ENCODE results near the gene TMEM128.
"Not testable (repeated sequence)": the region's sequence is repeated elsewhere in the genome, so short reads cannot be mapped to it uniquely, and the experiment has no call there.

The TMEM128 gene

GRCh38 chr4:4228356-4228668 lies 19.7 kb downstream of the TMEM128 start:
- TF ChIP-seq ZNF274 (IDR thresholded peaks at IDR 0.05; ENCODE audit: low read depth, low read length): no peak
- H3K4me3 ChIP-seq (ENCODE audit: low read length): no peak overlapping the region

DNA sequence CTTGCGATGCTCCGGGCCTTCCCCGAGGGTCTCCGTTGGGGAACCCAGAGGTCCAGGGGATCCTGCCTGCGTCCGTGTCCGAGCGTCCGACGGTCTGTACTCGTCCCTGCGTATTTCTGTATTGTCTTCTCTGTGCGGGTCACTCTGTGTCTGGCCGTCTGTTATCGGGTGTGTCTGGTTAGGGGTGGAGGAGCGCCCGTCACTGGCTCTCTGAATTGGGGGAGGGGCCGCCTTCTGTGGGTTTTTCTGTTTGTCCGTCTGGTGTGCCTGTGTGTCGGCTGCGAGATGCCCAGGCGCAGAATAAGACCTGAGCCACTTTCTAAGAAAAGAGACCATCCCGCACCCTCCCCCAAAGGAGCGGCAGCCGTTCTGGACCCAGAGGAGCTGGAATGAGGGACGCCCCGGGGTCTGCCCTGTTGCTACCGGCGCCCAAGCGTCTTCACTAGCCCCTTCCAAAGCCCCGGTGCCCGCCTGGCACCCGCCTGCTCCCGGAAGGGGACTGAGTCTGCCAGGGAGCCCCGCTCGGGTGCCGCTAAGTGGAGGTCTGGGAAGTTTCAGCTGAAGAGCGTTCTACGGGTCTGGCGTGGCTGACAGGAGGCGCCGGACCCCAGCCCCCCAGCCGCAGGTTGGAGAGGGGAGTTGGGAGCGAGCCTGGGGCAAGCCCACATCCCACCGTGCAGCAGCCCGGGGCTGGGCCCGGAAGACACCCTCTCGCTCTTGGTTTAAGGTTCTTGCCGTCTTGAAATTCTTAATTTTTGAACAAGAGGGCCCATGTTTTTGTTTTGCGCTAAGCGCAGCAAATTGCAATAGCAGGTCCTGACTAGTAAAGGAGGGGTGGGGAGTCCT lies 20.3 kb downstream of the TMEM128 start:
- no peak for TF ChIP-seq ZNF274 (IDR thresholded peaks at IDR 0.05; ENCODE audit: low read depth, low read length)
- H3K4me3 ChIP-seq (ENCODE audit: low read length): no peak overlapping the region

DNA sequence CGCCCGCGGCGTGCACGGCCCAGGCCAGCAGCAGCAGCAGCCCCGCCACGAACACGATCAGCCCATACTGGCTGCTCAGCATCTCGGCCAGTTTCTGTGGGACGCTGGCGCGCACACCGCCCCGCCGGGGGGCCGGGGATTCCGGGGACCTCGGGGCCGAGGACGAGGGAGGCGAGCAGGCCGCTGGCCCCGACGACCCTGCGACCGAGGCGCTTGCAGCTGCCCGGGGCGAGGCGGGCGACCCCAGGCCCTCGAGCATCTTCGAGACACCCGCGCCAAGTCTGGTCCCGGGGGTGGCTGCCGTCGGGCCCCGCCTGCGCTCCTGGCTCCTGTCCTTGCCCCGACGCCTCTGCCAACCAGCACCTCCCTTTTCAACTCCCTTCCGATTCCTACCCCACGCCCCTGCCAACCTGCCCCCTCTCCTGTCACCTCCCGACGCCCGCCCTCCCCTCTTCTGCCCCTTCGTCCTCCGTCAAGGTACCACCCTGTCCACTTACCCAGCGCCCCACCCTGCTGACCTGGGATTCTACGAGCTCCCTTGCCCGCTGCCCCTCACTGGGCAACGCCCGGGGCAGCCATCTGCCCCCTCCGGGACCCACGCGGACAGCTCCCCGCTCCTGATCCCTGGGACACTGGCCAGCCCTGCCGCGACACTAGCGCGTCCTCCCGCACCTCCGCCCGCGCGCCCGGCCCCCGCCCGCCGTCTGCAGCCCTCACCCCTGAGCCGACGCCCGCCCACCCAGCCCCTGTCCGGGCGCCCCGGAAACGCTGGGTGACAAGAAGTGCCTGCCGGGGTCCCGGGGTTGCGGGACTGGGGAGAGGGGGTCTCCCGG lies 21.2 kb downstream of the TMEM128 start, which contains the start of gene OTOP1:
TSS of gene OTOP1 (minus strand) at position 324 of the 833 bp plus-strand sequence. CDS start at position 259, 65 bp downstream.
- no peak within 1 kb of the TSS for H3K4me3 ChIP-seq (ENCODE audit: low read length)
- TF ChIP-seq ZNF274 (IDR thresholded peaks at IDR 0.05; ENCODE audit: low read depth, low read length): no peak

GRCh38 chr4:4225915-4226605 lies 22.0 kb downstream of the TMEM128 start:
- no peak overlapping the region for H3K4me3 ChIP-seq (ENCODE audit: low read length)
- no peak for TF ChIP-seq ZNF274 (IDR thresholded peaks at IDR 0.05; ENCODE audit: low read depth, low read length)

DNA sequence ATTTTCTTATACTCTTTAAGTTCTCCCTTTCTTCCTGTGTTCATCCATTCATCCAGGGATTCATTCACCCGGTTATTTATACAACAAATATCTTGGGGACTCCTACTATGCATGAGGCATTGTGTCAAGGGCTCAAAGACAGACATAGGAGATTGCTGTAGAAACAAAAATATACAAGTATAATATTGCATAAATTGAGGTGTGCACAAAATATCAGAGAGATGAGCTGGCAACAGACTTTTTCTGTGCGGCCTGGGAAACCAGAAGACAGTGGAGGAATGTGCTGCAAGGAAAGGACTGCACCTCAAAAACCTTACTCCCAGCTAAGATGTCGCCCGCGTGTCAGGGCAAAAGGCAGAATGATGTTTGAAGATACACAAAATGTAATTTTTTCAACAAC lies 30.9 kb downstream of the TMEM128 start:
- no peak for TF ChIP-seq ZNF274 (IDR thresholded peaks at IDR 0.05; ENCODE audit: low read depth, low read length)
- H3K4me3 ChIP-seq (ENCODE audit: low read length): no peak overlapping the region

DNA sequence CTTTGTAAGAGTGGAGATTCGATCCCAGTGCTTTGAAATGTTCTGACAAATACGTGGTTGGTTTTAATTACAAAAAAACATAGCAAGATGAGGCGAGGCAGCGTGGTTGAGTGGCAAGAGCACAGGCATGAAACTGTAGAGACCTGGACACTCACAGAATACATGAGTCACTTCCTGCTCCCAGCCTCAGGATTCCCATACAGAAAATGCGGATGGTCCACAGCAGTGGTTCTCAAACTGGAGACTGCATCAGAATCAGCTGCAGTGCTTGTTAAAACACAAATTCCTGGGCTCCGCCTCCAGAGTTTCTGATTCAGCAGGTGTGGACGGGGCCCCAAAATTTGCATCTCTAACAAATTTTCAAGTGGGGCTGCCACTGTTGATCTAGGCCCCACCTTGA lies 31.4 kb downstream of the TMEM128 start:
- no peak overlapping the region for H3K4me3 ChIP-seq (ENCODE audit: low read length)
- no peak for TF ChIP-seq ZNF274 (IDR thresholded peaks at IDR 0.05; ENCODE audit: low read depth, low read length)

DNA sequence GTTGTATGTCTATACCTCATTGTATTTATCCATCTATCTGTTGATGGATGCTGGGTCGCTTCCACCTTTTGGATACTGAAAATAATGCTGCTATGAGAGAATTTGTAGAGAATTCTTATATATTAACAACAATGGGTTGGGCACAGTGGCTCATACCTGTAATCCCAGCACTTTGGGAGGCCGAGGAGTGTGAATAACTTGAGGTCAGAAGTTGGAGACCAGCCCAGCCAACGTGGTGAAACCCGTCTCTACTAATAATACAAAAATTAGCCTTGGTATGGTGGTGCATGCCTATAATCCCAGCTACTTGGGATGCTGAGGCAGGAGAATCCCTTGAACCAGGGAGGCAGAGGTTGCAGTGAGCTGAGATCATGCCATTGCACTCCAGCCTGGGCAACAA lies 34.3 kb downstream of the TMEM128 start:
- not testable (repeated sequence) for H3K4me3 ChIP-seq (ENCODE audit: low read length)

- TF ChIP-seq ZNF274 (IDR thresholded peaks at IDR 0.05; ENCODE audit: low read depth, low read length): no peak
- no peak overlapping the region for H3K4me3 ChIP-seq (ENCODE audit: low read length)
These were observed 41.8 kb downstream of the TMEM128 start for GRCh38 chr4:4206204-4206603.

GRCh38 chr4:4204401-4204745 lies 43.6 kb downstream of the TMEM128 start:
- TF ChIP-seq ZNF274 (IDR thresholded peaks at IDR 0.05; ENCODE audit: low read depth, low read length): no peak
- H3K4me3 ChIP-seq (ENCODE audit: low read length): no peak overlapping the region

DNA sequence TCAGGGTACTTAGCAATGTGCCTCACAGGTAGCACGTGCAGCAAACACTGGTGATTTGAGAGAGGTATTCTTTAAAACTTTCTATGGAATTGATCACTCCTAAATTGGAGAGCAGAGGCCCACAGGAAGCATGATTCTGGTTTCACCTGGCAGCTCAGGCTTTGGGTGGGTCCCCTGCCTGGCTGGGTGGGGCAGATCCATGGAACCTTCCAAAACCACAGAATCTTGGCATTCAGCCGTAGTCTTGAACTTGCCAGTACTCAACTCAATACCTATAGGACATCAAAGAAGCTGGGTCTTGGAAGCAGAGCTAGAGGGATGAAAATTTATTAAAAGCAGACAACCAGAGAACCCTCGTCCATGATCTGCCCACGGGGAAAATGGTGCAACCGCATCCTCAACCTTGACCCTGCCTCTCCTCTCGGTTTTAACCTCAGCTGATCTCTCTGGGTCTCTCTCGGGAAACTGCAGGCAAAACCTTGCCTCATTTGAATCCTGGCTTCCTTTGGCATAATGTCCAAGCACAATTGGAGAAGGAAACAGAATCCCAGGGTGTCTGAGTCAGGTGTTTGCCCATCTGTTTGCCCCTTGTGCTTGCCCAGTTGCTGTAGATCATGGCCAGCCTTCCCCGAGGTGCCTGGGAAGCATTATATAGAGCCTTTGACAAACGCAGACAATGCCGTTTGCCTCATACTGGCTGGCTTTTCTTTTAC lies 44.2 kb downstream of the TMEM128 start:
- TF ChIP-seq ZNF274 (IDR thresholded peaks at IDR 0.05; ENCODE audit: low read depth, low read length): no peak
- H3K4me3 ChIP-seq (ENCODE audit: low read length): no peak overlapping the region

DNA sequence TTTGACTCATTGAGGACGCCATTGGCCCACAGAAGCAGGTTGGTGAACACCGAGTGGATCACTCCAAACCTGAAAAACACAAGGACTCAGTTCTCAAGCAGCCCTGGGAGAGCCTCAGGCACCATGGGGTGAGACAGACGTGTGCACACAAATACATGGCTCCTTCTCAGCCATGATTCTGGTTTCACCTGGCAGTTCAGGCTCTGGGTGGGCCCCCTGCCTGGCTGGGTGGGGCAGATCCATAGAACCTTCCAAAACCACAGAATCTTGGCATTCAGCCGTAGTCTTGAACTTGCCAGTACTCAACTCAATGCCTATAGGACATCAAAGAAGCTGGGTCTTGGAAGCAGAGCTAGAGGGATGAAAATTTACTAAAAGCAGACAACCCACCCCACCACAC lies 45.5 kb downstream of the TMEM128 start:
- TF ChIP-seq ZNF274 (IDR thresholded peaks at IDR 0.05; ENCODE audit: low read depth, low read length): no peak
- no peak overlapping the region for H3K4me3 ChIP-seq (ENCODE audit: low read length)

DNA sequence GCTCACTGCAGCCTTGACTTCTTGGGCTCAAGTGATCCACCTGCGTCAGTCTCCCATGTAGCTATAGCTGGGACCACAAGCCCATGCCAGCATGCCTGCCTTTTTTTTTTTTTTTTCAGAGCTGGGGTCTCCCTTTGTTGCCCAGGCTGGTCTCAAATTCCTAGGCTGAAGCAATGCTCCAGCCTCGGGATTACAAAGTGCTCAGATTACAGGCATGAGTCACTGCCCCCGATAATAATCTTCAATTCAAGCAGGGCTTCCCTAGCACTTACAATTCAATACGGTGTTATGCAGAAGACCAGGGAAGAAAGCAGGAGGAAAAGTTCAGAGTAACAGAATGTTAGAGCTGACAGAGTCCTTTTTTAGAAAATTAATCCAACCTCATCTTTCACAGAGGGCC lies 47.4 kb downstream of the TMEM128 start:
- TF ChIP-seq ZNF274 (IDR thresholded peaks at IDR 0.05; ENCODE audit: low read depth, low read length): no peak

DNA sequence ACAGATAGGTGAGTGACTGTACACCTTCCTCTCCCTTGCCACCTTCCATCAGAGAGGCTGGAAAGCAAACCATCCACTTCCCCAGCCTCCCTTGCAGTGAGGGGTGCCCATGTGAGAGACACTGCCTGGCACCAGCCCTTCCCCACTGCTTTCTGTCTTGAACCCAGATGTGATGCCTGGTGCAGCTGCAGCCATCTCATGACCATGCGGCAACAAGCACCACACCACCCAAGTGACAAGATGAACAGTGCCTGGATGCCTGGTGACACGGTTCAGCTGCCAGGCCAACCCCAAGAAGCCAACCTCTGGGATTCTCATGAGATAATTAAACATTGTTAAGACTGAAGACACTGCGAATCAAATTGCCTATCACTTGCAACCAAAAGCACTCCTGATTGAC lies 52.7 kb downstream of the TMEM128 start:
- no peak for TF ChIP-seq ZNF274 (IDR thresholded peaks at IDR 0.05; ENCODE audit: low read depth, low read length)
- no peak overlapping the region for H3K4me3 ChIP-seq (ENCODE audit: low read length)

More for the DNA sequence above, 47.4 kb downstream of the TMEM128 start:
- no peak overlapping the region for H3K4me3 ChIP-seq (ENCODE audit: low read length)

- not testable (repeated sequence) for H3K4me3 ChIP-seq (ENCODE audit: low read length)
These were observed 59.5 kb downstream of the TMEM128 start for GRCh38 chr4:4188557-4188956.

Measured in GM08714 (cell line).